ENCODE data around the gene ACTN1.
"Not testable (repeated sequence)": the region's sequence is repeated elsewhere in the genome, so short reads cannot be mapped to it uniquely, and the experiment has no call there.

Gene ACTN1

DNA sequence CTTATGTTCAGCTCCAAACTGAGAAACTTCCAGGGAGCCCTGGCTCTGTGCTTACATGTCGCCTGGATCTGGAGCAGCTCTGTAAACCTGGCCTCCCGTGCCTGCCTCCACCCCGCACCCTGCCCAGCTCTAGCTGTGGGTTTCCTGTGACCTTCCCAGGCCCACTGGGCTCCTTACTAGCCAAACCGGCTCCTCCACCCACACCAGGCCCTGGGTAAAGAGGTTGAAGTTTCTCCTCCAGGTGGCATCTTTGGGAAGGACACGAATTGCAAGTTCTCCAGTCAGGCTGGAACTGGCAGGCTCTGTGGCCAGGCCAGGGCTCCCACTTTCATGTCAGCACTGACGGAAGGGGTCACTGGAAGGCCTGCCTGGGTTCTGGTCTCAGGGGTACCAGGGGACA lies 125.4 kb downstream of the ACTN1 start:
- no peak for DNase-seq

DNA sequence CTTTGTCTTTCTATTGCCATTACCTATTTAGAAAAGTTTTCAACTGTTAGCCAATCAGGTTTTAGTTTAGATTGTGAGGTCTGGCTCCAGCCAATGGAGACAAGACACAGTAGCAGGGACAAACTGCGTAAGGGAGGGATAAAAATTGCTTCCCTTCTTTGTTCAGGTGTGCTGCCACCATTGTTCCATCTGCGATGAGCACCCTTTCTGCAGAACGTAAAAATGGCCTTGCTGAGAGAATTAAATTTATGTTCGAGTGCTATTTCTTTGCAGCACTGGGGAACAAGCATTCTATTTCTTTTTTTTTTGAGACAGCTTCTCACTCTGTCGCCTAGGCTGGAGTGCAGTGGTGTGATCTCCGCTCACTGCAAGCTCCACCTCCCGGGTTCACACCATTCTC lies 126.6 kb downstream of the ACTN1 start:
- DNase-seq, result not testable (repeated sequence)

DNA sequence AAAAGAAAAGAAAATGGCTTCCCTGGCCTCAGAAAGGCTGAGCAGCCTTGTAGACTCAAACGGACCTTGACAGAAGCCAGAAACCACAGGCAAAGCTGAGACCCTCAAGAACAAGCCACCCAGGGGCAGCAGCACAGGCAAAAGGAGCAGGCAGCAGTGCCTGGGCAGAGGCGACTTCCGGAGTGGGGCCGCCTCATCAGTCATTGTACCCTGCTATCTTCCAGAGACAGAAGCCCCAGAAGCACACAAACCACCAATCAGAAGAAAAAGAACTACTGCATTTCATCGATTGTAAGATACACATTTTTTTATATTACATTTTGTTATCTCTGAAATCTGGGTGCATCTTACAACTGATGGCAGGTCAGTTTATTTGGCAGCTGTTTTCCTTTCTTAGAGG lies 128.0 kb downstream of the ACTN1 start:
- DNase-seq, result no peak

DNA sequence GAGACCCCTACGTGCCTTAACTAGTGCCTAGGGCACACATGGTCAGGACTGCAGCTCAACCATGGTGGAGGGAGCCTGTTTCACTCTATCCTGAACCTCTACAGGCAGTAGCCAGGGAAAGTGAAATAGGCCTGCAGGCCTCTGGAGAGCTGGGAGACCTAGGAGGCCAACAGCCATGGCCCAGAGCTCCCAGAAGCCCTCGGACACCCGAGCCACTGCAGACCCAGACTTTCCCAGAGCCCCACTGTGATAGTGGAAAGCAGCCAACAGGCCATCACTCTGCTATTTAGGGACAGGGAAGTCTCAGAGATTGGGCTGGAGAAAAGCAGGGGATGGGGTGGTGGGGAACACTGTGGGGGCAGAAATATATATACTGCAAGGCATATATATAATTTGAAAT lies 129.7 kb downstream of the ACTN1 start:
- no peak for DNase-seq

DNA sequence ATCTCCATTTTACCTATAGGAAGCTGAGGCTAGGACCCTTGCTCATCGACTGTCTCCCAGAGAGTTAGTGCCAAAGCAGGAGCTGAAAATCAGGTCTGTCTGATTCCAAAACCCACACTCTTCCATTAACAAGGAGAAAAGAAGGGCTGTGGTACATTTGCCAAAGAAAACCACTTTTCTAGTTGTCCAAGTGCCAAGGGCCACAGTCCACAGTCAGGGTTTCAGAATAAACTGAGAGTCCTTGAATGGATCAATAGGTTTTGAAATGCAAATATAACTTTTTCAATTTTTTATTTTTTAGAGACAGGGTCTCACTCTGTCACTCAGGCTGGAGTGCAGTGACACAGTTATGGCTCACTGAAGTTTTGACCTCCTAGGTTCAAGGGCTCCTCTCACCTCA lies 130.8 kb downstream of the ACTN1 start:
- DNase-seq, result no peak

DNA sequence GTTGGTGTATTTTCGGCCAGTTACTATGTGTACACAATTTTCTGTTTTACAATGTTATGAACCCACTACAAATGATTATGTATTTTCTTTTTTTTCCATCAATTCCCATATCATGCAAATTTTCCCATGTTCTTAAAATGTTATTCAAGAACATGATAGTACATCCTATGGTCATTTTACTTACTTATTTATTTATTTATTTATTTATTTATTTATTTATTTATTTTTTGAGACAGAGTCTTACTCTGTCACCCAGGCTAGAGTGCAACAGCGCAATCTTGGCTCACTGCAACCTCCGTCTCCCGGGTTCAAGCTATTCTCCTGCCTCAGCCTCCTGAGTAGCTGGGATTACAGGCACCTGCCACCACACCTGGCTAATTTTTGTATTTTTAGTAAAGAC lies 131.5 kb downstream of the ACTN1 start:
- not testable (repeated sequence) for DNase-seq

DNA sequence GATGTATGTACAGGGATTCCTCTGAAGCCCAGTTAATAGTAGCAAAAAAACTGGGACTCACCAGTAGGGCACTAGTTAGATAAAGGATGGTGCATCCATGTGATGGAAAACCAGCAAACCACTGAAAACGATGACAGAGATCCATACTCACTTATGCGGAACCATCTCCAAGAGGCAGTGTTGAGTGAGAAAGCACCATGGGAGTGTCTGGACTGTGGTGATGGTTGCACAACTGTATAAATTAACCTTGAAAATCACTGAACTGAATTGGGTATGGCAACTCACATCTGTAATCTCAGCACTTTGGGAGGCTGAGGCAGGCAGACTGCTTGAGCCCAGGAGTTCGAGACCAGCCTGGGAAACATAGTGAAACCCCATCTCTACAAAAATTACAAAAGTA lies 132.6 kb downstream of the ACTN1 start:
- no peak for DNase-seq

DNA sequence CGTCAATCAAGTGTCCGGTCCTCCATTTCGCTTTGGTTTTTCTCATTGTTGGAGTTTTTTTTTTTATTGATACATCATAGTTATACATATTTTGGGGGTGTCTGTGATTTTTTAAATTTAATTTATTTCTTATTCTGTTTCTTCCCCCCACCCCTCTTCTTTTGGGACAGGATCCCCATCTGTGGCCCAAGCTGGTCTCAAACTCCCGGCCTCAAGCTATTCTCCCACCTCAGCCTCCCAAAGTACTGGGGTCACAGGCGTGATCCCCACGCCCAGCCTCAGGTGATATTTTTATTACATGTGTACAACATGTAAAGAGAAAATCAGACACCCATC lies 134.9 kb downstream of the ACTN1 start:
- DNase-seq, result no peak

DNA sequence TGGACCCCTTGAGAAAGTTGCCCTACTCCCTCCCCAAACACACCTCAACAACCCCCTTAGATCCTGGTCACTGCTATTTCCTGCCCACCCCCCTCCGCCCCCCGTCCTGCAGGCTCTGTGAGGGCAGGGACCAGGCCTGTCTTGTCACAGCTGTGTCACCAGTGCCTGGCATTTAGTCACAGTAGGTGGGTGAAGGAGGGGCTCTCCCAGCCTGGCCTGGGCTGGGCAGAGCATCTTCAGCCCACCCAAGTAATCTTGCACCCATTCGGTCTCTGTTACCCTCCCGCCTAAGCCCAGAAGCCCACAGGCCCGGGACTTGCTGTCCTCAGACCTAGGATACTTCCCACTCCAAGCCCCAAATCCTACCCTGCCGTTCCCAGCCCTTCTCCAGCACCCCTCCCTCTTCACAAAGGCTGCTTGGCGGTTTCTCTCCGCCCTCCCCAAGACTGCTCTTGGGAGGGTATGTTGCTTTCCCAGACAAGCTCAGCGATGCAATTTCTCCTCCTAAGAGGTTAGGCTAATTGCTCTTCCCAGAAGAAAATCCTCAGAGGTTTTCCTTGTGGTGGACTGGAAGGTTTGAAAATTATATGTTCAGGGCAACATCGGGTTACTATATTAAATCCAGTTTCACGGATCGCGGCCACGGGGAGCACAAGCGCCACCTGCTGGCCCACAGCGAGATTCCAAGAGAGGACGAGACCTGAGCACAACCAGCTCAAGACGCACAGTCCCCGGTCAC lies 135.5 kb downstream of the ACTN1 start:
- peak; percentile 6 for DNase-seq

DNA sequence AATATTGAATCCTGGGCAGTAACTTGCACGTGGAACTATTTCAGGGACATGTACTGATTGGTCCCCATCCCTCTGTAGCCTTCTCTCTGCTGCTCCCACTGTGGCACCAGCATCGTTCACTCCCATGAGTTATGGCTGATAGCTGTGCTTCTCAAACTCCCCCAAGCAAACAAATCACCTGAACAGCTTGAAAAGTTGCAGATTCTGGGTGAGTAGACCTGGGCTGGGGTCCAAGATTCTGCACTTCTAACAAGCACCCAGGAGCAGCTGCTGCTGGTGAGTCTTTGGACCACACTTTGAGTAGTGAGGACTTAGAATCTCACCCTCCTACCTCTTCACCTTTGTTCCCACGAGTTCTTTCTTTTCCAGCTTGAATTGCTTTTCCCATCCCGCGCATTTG lies 136.8 kb downstream of the ACTN1 start:
- no peak for DNase-seq

DNA sequence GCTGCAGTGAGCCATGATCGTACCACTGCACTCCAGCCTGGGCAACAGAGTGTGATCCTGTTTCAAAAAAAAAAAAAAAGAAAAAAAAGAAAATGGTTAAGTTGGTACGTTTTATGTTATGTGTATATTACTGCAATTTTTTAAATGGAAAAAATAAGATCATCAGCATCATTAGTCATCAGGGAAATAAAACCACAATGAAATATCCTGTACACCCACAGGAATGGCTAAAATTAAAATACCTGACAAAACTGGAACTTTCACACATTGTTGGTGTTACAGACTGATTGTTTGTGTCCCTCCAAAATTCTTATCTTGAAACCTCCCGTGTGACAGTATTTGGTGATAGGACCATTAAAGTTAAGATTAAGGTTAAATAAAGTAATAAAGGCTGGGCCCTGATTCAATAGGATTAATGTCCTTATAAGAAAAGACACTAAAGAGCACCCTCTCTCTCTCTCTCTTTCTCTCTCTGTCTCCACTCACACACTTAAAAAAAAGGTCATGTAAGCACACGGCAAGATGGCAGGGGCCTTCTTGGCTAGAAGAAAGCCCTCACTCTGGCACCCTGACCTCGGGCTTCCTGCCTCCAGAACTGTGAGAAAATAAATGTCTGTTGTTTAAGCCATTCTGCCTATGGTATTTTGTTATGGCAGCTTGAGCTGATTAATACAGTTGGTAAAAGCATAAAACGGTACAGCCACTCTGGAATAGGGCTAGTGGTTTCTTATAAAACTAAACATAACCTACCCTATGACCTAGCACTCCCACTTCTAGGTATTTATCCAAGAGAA lies 137.9 kb downstream of the ACTN1 start:
- DNase-seq, result no peak

DNA sequence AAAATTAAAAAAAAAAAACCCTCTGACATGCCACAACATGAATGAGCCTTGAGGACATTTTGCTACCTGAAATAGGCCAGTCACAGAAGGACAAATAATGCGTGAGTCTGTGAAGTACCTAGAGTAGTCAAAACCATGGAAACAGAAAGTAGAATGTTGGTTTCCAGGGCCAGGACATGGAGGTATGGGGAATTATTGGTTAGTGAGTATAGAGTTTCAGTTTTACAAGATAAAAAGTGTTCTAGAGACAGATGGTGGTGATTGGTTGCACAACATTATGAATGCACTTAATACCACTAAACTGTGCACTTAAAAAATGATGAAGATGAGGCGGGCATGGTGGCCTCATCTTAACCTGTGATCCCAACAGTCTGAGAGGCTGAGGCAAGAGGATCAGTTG lies 138.6 kb downstream of the ACTN1 start:
- DNase-seq, result no peak

DNA sequence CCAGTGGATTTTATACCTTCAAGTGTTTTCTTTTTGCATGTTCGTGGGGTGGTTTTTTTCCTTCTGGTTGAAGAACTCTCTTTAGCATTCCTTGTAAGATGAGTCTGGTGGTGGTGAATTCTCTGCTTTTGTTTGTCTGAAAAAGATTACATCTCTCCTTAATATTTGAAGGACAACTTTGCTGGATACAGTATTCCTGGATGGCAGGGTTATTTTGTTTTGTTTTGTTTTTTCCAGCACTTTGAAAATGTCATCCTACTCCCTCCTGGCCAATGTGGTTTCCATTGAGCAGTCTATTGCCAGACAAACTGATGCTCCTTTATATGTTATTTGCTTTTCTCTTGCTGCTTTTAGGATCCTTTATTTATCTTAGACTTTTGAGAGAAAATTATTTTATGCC lies 143.0 kb downstream of the ACTN1 start:
- no peak for DNase-seq

DNA sequence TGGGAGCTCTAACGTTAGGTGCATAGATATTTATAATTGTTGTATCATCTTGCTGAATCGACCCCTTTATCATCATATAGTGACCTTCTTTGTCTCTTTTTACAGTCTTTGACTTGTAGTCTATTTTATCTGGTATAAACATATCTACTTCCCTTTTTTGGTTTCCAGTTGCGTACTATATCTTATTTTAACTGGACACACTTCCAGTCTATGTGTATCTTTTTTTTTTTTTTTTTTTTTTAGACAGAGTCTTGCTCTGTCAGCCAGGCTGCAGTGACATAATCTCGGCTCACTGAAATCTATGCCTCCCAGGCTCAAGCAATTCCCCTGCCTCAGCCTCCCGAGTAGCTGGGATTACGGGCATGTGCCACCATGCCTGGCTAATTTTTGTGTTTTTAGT lies 144.3 kb downstream of the ACTN1 start:
- DNase-seq, result no peak

DNA sequence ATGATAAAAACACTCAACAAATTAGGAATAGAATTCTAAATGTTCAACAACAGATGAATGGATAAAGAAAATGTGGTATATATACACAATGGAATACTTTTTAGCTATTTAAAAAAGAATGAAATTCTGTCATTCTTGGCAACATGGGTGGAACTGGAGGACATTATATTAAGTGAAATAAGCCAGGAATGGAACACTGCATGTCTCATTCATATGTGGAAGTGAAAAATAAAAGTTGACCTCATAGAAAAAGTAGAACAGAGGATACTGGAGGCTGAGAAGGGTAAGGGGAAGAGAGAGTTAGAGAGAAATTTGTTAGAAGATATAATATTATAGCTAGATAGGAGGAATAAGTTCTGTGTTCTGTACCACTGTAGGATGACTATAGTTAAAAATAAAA lies 150.4 kb downstream of the ACTN1 start:
- no peak for DNase-seq

DNA sequence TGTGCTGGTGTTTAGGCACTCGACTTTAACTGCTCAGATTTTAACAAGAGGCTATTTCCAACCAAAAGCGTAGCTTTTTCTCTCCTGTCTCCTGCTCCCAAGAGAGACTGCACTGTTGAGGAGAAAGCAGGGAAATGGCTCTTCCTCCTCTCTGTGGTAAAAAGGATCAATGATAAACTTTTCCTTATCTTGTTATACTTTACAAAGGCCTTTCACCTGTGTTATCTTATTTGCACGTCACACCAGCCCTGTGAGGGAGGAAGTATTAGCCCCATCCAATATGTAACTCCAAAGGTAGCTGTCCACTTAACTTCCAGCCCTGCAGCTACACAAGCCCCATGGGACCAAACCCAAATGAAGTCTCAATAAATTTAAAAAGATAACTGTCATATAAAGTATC lies 153.4 kb downstream of the ACTN1 start:
- no peak for DNase-seq

DNA sequence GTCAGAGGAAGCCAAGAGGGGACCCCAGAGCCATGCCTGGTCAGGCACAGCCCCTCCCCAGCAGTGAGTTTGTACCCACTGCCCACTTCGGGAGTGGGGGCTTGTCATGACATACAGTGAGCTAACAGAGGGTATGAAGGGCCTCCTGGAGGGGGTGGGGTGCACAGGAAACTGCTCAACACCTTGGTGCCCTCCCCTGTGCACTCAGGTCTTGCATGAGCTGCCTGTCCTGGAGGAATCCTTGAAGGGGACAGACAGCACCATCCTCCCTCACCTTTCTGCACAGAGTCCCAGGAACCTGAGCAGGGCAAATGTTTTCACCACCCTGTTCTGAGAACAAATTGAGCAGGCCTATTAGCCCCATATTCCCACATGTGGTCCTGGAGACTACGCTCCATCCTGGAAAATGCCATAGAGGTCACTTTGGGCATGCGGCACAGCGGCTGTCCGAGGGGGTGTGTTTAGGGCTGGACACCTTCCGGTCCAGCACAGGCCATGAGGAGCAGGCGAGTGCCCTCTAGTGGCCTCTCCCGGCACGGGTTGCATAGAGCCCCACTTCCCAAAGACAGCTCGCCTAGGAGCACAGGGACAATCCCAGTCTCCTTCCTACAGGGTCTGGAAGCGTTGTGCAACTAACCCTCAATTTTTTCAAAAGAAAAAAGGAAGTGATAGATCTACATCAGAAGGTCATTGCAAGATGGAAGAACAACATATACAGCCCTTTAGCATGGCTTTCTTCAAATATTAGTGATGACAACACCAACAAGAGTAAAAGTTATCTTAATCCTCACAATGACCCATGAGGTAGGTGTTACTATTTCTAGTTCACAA lies 154.4 kb downstream of the ACTN1 start:
- DNase-seq, result peak; percentile 27

DNA sequence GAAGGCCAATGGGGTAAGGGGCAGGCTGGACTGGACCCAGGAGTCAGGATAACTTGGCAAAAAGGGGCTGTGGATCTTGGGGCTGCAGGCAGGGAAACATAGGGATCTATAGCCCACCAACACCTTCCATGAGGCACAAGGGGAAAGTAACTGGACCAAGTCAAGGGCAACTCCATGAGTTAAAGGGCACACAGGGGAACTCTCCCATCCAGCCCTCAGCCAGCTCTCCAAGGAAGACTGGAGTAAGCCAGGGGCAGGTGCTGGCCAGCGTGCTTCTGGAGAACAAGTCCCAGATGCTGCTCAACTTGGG lies 154.9 kb downstream of the ACTN1 start:
- DNase-seq, result no peak
